ENCODE measurements around the gene ATCAY. TPM values are rescaled to one million over a fixed set of nuclear protein-coding genes. Genes with fewer than 3 reads are reported as not detected.

ATCAY gene
- polyA plus RNA-seq, 1 experiment = 0.30 TPM

DNA sequence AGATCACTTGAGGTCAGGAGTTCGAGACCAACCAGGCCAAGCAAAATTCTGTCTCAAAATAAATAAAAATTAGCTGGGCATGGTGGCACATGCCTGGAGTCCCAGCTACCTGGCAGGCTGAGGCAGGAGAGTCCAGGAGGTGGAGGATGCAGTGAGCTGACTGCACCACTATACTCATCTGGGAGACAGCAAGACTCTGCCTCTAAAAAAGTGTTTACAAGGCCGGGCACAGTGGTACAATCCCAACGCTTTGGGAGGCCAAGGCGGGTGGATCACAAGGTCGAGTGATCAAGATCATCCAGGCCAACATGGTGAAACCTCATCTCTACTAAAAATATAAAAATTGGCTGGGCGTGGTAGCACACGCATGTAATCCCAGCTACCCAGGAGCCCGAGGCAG is 94.7 kb downstream of the ATCAY start:
- TF ChIP-seq, protein P1, sequence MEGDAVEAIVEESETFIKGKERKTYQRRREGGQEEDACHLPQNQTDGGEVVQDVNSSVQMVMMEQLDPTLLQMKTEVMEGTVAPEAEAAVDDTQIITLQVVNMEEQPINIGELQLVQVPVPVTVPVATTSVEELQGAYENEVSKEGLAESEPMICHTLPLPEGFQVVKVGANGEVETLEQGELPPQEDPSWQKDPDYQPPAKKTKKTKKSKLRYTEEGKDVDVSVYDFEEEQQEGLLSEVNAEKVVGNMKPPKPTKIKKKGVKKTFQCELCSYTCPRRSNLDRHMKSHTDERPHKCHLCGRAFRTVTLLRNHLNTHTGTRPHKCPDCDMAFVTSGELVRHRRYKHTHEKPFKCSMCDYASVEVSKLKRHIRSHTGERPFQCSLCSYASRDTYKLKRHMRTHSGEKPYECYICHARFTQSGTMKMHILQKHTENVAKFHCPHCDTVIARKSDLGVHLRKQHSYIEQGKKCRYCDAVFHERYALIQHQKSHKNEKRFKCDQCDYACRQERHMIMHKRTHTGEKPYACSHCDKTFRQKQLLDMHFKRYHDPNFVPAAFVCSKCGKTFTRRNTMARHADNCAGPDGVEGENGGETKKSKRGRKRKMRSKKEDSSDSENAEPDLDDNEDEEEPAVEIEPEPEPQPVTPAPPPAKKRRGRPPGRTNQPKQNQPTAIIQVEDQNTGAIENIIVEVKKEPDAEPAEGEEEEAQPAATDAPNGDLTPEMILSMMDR (IDR thresholded peaks at IDR 0.05; ENCODE audit: low read depth, low read length) = no peak
- no peak overlapping the region for H3K27ac ChIP-seq (ENCODE audit: low read depth, low read length)
- H3K27me3 ChIP-seq (ENCODE audit: control insufficient read depth, insufficient read depth, low read length) = no peaks in the 10 kb centered on the region
- no peaks in the 10 kb centered on the region; the same call in 1 of the 2 replicates for H3K9me3 ChIP-seq (ENCODE audit: control insufficient read depth, insufficient read depth, low read length)
- CTCF ChIA-PET = interaction anchor here (0.6 kb wide), 1 partner anchor 749 kb away, joined by 8 read pairs; no protein-coding TSS in a partner anchor
- DNase-seq (ENCODE audit: low read depth, low spot score) = no peak
- POLR2A ChIA-PET = interaction anchor here (0.9 to 2.9 kb wide), 3 partner anchors 9 to 14 kb away, joined by 3 to 51 read pairs (median 6); partner anchors contain the start of gene EEF2
- H3K4me3 ChIP-seq (ENCODE audit: low read depth, low read length) = no peak overlapping the region

GRCh38 chr19:3975637-3976087 is 95.2 kb downstream of the ATCAY start:
- TF ChIP-seq, protein P1 (IDR thresholded peaks at IDR 0.05; ENCODE audit: low read depth, low read length) = no peak
- POLR2A ChIA-PET = interaction anchor here (0.6 to 2.9 kb wide), 4 partner anchors 9 to 424 kb away, joined by 3 to 51 read pairs (median 6); partner anchors contain the start of gene EEF2
- no peak for DNase-seq (ENCODE audit: low read depth, low spot score)
- H3K27me3 ChIP-seq (ENCODE audit: control insufficient read depth, insufficient read depth, low read length) = no peaks in the 10 kb centered on the region
- H3K27ac ChIP-seq (ENCODE audit: low read depth, low read length) = no peak overlapping the region
- CTCF ChIA-PET = interaction anchor here (0.6 kb wide), 1 partner anchor 750 kb away, joined by 8 read pairs; no protein-coding TSS in a partner anchor
- no peak overlapping the region for H3K4me3 ChIP-seq (ENCODE audit: low read depth, low read length)
- H3K9me3 ChIP-seq (ENCODE audit: control insufficient read depth, insufficient read depth, low read length) = no peaks in the 10 kb centered on the region; the same call in 1 of the 2 replicates

DNA sequence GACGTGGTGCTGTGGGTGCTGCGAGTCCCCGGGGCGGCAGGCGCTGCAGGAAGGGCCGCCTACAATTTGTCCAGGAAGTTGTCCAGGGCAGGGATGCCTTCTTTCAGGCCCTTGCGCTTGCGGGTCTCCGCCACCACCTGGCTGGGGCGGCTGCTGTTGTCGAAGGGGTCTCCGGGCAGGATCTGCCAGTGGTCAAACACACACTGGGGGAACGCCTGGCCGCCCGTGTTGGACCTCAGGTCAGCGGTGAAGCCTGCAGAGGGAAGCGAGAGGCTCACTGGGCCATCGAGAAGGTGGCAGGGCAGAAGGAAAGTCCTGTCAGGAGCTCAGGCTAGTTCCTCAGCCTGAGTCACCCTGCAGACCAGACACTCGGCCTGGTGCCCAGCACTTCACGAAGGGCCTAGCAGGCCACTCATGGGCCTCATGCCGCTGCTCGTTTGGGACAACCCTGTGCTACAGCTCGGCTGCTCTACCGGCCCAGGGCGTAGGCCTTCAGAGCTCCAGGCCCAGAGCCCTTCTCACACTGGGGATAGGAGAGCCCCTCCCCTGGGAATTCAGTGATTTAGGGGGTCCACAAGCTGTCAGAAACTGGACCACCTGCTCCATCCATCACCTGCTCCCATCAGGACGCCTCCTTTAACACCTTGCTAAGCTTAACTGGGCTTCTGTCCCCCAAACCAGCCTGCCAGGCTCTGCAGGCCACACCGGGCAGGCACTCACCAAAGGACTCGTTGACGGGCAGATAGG is 96.2 kb downstream of the ATCAY start:
- H3K27ac ChIP-seq (ENCODE audit: low read depth, low read length) = no peak overlapping the region
- H3K9me3 ChIP-seq (ENCODE audit: control insufficient read depth, insufficient read depth, low read length) = no peaks in the 10 kb centered on the region; the same call in 1 of the 2 replicates
- H3K27me3 ChIP-seq (ENCODE audit: control insufficient read depth, insufficient read depth, low read length) = no peaks in the 10 kb centered on the region
- ChIA-PET CTCF (no interaction called here), POLR2A (interaction anchor here (1.8 to 2.9 kb wide), 2 partner anchors 8 kb away, joined by 4 to 51 read pairs; partner anchors contain the start of gene EEF2)
- DNase-seq (ENCODE audit: low read depth, low spot score) = no peak
- TF ChIP-seq, protein P1 (IDR thresholded peaks at IDR 0.05; ENCODE audit: low read depth, low read length) = no peak
- H3K4me3 ChIP-seq (ENCODE audit: low read depth, low read length) = no peak overlapping the region

Small RNAs within 50 kb of the gene (small RNA-seq; reads per million reads assigned to genes)
- gene RN7SL202P (ENCODE audit: insufficient read length, low read depth) = not detected

Other genes starting within 250 kb of the ATCAY start
- gene PIP5K1C, start 180.2 kb upstream of the ATCAY start, polyA plus RNA-seq (2011; rRNA removed) = 10.3 and 17.2 TPM in 2 replicates
- gene TJP3, start 172.3 kb upstream of the ATCAY start, polyA plus RNA-seq (2011; rRNA removed) = not detected in 2 replicates
- gene APBA3, start 119.0 kb upstream of the ATCAY start, polyA plus RNA-seq (2011; rRNA removed) = 5.4 and 9.9 TPM in 2 replicates
- gene MRPL54, start 118.0 kb upstream of the ATCAY start, polyA plus RNA-seq (2011; rRNA removed) = 31.2 and 36.9 TPM in 2 replicates
- gene RAX2, start 108.5 kb upstream of the ATCAY start, polyA plus RNA-seq (2011; rRNA removed) = not detected in 2 replicates
- not detected in 2 replicates for gene MATK, start 94.3 kb upstream of the ATCAY start, polyA plus RNA-seq (2011; rRNA removed)
- not detected in 2 replicates for gene ZFR2, start 11.6 kb upstream of the ATCAY start, polyA plus RNA-seq (2011; rRNA removed)
- gene NMRK2, start 52.4 kb downstream of the ATCAY start, polyA plus RNA-seq (2011; rRNA removed) = not detected in 2 replicates
- 105 and 149 TPM in 2 replicates for gene DAPK3, start 90.4 kb downstream of the ATCAY start, polyA plus RNA-seq (2011; rRNA removed)
- 1,648 and 1,697 TPM in 2 replicates for gene EEF2, start 104.8 kb downstream of the ATCAY start, polyA plus RNA-seq (2011; rRNA removed)
- gene PIAS4, start 127.1 kb downstream of the ATCAY start, polyA plus RNA-seq (2011; rRNA removed) = 9.0 and 12.0 TPM in 2 replicates
- 2.7 and 4.0 TPM in 2 replicates for gene ZBTB7A, start 186.2 kb downstream of the ATCAY start, polyA plus RNA-seq (2011; rRNA removed)
- gene MAP2K2, start 243.4 kb downstream of the ATCAY start, polyA plus RNA-seq (2011; rRNA removed) = 65.1 and 104 TPM in 2 replicates

All from AG04450 (cell line).